GM18870 (cell line): ENCODE measurements around the gene PCDHB5.
"Not testable (repeated sequence)": the region's sequence is repeated elsewhere in the genome, so short reads cannot be mapped to it uniquely, and the experiment has no call there.

Source experiments
- ATAC-seq: cut with Tn5 transposase; IDR thresholded peaks from one replicate; pipeline ENCODE4 v1.9.1; 2021; ENCODE audit warnings: moderate library complexity; ENCODE audit not compliant: unreplicated experiment

PCDHB5 gene

GRCh38 chr5:141151632-141152031, 16.6 kb downstream of the PCDHB5 start:
- not testable (repeated sequence) for ATAC-seq

GRCh38 chr5:141152096-141152495, 17.1 kb downstream of the PCDHB5 start:
- ATAC-seq, result not testable (repeated sequence)

GRCh38 chr5:141155540-141156374, 20.8 kb downstream of the PCDHB5 start:
- no peak for ATAC-seq

GRCh38 chr5:141157356-141157755, 22.4 kb downstream of the PCDHB5 start:
- not testable (repeated sequence) for ATAC-seq

- ATAC-seq, result not testable (repeated sequence)
These were observed 22.9 kb downstream of the PCDHB5 start for GRCh38 chr5:141157901-141158300.

GRCh38 chr5:141172381-141173204, 37.6 kb downstream of the PCDHB5 start, which contains the start of gene PCDHB7:
Gene PCDHB7 (plus strand): TSS chr5:141172644. CDS start chr5:141172836, 192 bp downstream.
- ATAC-seq, result no peak

GRCh38 chr5:141174291-141175104, 39.5 kb downstream of the PCDHB5 start:
- ATAC-seq, result not testable (repeated sequence)

GRCh38 chr5:141175933-141176332, 40.9 kb downstream of the PCDHB5 start:
- no peak for ATAC-seq

- ATAC-seq, result not testable (repeated sequence)
These were observed 42.7 kb downstream of the PCDHB5 start, which contains the start of gene PCDHB8 for GRCh38 chr5:141177577-141178191. Gene PCDHB8 (plus strand): TSS chr5:141177790. CDS start chr5:141178035, 245 bp downstream.

- ATAC-seq, result not testable (repeated sequence)
These were observed 44.4 kb downstream of the PCDHB5 start for GRCh38 chr5:141179371-141179770.

GRCh38 chr5:141179876-141180275, 44.9 kb downstream of the PCDHB5 start:
- not testable (repeated sequence) for ATAC-seq

GRCh38 chr5:141180313-141180712, 45.3 kb downstream of the PCDHB5 start:
- ATAC-seq, result no peak

GRCh38 chr5:141182248-141182647, 47.2 kb downstream of the PCDHB5 start, which contains the start of gene PCDHB16:
Gene PCDHB16 (plus strand): TSS chr5:141182387. CDS start chr5:141182560, 173 bp downstream.
- ATAC-seq, result no peak

GRCh38 chr5:141184117-141184855, 49.3 kb downstream of the PCDHB5 start:
- not testable (repeated sequence) for ATAC-seq

- ATAC-seq, result no peak
These were observed 52.0 kb downstream of the PCDHB5 start, which contains the start of gene PCDHB9 for GRCh38 chr5:141186897-141187512. Gene PCDHB9 (plus strand): TSS chr5:141187161. CDS start chr5:141187319, 158 bp downstream.
